CD4-positive, alpha-beta T cell treated with Interleukin-12 subunit alpha and Interleukin-12 subunit beta, for 1 hour (primary cell): Measurements from ENCODE around the gene ABL2.
A peak's percentile ranks its signal among the peaks of the same experiment; 100 is the strongest.

Experiments used
- DNase-seq: peaks from one replicate; pipeline ENCODE4 v3.0.0-alpha.2; 2020

Gene ABL2

GRCh38 chr1:179128520-179128919, 101.0 kb downstream of the ABL2 start:
- DNase-seq, result no peak

GRCh38 chr1:179127163-179127895, 102.1 kb downstream of the ABL2 start:
- DNase-seq, result no peak

GRCh38 chr1:179126338-179127060, 103.0 kb downstream of the ABL2 start:
- no peak for DNase-seq

GRCh38 chr1:179124873-179125272, 104.6 kb downstream of the ABL2 start:
- no peak for DNase-seq

GRCh38 chr1:179121159-179121938, 108.1 kb downstream of the ABL2 start:
- DNase-seq, result peak; percentile 60

GRCh38 chr1:179120736-179121135, 108.7 kb downstream of the ABL2 start:
- no peak for DNase-seq

- DNase-seq, result no peak
Measured at GRCh38 chr1:179119513-179119912, 110.0 kb downstream of the ABL2 start.

GRCh38 chr1:179115181-179115580, 114.3 kb downstream of the ABL2 start:
- DNase-seq, result no peak

- no peak for DNase-seq
Measured at GRCh38 chr1:179108644-179109043, 120.8 kb downstream of the ABL2 start.

- no peak for DNase-seq
Measured at GRCh38 chr1:179107706-179108629, 121.5 kb downstream of the ABL2 start.

- no peak for DNase-seq
Measured at GRCh38 chr1:179105393-179105792, 124.1 kb downstream of the ABL2 start.

- DNase-seq, result no peak
Measured at GRCh38 chr1:179104611-179105250, 124.7 kb downstream of the ABL2 start.

- DNase-seq, result no peak
Measured at GRCh38 chr1:179103999-179104398, 125.5 kb downstream of the ABL2 start.

GRCh38 chr1:179101566-179101965, 127.9 kb downstream of the ABL2 start:
- no peak for DNase-seq

- DNase-seq, result no peak
Measured at GRCh38 chr1:179099891-179100290, 129.6 kb downstream of the ABL2 start.

GRCh38 chr1:179095924-179096323, 133.6 kb downstream of the ABL2 start:
- no peak for DNase-seq

GRCh38 chr1:179095377-179095776, 134.1 kb downstream of the ABL2 start:
- no peak for DNase-seq

GRCh38 chr1:179094818-179095217, 134.7 kb downstream of the ABL2 start:
- DNase-seq, result no peak

- no peak for DNase-seq
Measured at GRCh38 chr1:179092896-179093461, 136.5 kb downstream of the ABL2 start.

- DNase-seq, result no peak
Measured at GRCh38 chr1:179091691-179092165, 137.7 kb downstream of the ABL2 start.

- DNase-seq, result no peak
Measured at GRCh38 chr1:179090923-179091322, 138.6 kb downstream of the ABL2 start.

- no peak for DNase-seq
Measured at GRCh38 chr1:179090522-179090921, 139.0 kb downstream of the ABL2 start.
